Gastroesophageal sphincter (tissue), 4 donors: ENCODE measurements around the gene KIAA0825. TPM values are rescaled to one million over a fixed set of nuclear protein-coding genes. Genes with fewer than 3 reads are reported as not detected.

ENCODE experiments used
- ATAC-seq: fragments of 150-250 bp; one replicate; pipeline ENCODE4 v1.9.1; 2016; ENCODE audit warnings: mild to moderate bottlenecking, moderate library complexity
- H3K27ac ChIP-seq, 4 donors: fragments of 200-600 bp; sonication (generic) in 3 of 4; 1 replicate in 3 of 4; 2 replicates in 1 of 4; pipeline ENCODE4 v1.5.1; 2016 to 2019
- H3K27me3 ChIP-seq: fragments of 200-600 bp; sonication (generic); one replicate; pipeline ENCODE4 v1.5.1; 2019
- H3K36me3 ChIP-seq, 2 donors: fragments of 200-600 bp; sonication (generic); one replicate each; pipeline ENCODE4 v1.5.1; 2019; ENCODE audit warnings: control low read depth in 1 of 2
- H3K4me1 ChIP-seq, 3 donors: fragments of 200-600 bp; sonication (generic); 1 replicate in 2 of 3; 2 replicates in 1 of 3; pipeline ENCODE4 v1.5.1; 2016 to 2019; ENCODE audit warnings: control low read depth in 2 of 3
- H3K4me3 ChIP-seq, 2 donors: fragments of 200-600 bp; sonication (generic); one replicate each; pipeline ENCODE4 v1.5.1; 2019; ENCODE audit warnings: mild to moderate bottlenecking in 1 of 2, moderate library complexity in 1 of 2
- H3K9me3 ChIP-seq, 3 donors: fragments of 200-600 bp; sonication (generic); one replicate each; pipeline ENCODE4 v1.5.1; 2017 to 2019; ENCODE audit warnings: control low read depth in 2 of 3
- EP300 ChIP-seq: sonication (generic); formaldehyde crosslinking; IDR thresholded peaks from one replicate; pipeline ENCODE4 v1.6.1; 2017; ENCODE audit warnings: antibody characterized with exemption, mild to moderate bottlenecking
- POLR2A ChIP-seq, 2 donors: fragments of 450-650 bp; IDR thresholded peaks; one replicate each; pipeline ENCODE4 v1.6.1; 2017; ENCODE audit warnings: antibody characterized with exemption in 2 of 2, mild to moderate bottlenecking in 2 of 2, moderate library complexity in 1 of 2
- POLR2AphosphoS5 ChIP-seq: sonication (generic); formaldehyde crosslinking; IDR thresholded peaks from one replicate; pipeline ENCODE4 v1.6.1; 2017; ENCODE audit warnings: antibody characterized with exemption
- WGBS, 2 donors: methylation state at CpG; one replicate each; pipeline ENCODE4 v1.1.5; 2018; ENCODE audit warnings: low coverage in 1 of 2; 5-methylcytosine and 5-hydroxymethylcytosine counted together
- total RNA-seq, 4 donors: library from RNA; depleted of rRNA; stranded (reverse); fragments of >200 nt; gene quantifications; one replicate each; pipeline ENCODE4 v1.1.0, GENCODE V29; 2016
- TF ChIP-seq, protein P1 (sequence below), 4 experiments: fragments of 200-600 bp in 2 of 4; fragments of 450-650 bp in 2 of 4; sonication (generic) in 1 of 4; IDR thresholded peaks; one replicate each; pipeline ENCODE4 v1.5.1; 2017 to 2019; ENCODE audit warnings: antibody characterized with exemption in 4 of 4, mild to moderate bottlenecking in 2 of 4, moderate library complexity in 2 of 4

The KIAA0825 gene
- total RNA-seq, 4 donors from 2014 or later: 3.0 to 7.9 (median 4.8) TPM

DNA sequence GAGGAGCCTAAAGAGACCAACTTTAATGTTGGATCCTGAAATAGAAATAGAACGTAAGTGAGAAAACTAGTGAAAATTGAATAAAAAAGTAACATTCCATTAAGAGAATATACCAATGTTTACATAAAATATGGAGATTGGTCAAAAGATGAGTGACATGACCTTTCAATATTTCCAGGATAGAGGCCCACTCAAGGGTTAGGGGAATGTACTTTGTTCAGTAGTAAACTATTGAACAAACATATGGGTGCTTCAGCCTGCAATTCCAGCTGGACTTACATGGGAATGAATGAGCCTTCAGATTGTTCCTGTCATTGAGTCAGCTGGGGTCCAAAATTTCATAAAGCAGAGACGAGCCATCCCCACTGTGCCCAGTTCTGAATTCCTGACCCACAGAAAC is 505.3 kb downstream of the KIAA0825 start:
- Histone ChIP-seq H3K27me3 (peaks cover 6% of the 10 kb centered on the region), H3K4me1 (peaks cover 0 to 20% (median 3%) of the 10 kb centered on the region in 3 donors), H3K9me3 (peaks cover 0 to 6% (median 0%) of the 10 kb centered on the region in 3 donors), H3K27ac (no peak overlapping the region), H3K4me3 (no peak overlapping the region), H3K36me3 (no peaks in the 10 kb centered on the region)
- WGBS, 2 donors: 84 to 95% methylated on average over 2 of the region's 2 CpGs
- TF ChIP-seq POLR2A (IDR thresholded peaks at IDR 0.05) (no peak), POLR2AphosphoS5 (no peak), EP300 (no peak)
- TF ChIP-seq, protein P1, sequence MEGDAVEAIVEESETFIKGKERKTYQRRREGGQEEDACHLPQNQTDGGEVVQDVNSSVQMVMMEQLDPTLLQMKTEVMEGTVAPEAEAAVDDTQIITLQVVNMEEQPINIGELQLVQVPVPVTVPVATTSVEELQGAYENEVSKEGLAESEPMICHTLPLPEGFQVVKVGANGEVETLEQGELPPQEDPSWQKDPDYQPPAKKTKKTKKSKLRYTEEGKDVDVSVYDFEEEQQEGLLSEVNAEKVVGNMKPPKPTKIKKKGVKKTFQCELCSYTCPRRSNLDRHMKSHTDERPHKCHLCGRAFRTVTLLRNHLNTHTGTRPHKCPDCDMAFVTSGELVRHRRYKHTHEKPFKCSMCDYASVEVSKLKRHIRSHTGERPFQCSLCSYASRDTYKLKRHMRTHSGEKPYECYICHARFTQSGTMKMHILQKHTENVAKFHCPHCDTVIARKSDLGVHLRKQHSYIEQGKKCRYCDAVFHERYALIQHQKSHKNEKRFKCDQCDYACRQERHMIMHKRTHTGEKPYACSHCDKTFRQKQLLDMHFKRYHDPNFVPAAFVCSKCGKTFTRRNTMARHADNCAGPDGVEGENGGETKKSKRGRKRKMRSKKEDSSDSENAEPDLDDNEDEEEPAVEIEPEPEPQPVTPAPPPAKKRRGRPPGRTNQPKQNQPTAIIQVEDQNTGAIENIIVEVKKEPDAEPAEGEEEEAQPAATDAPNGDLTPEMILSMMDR (IDR thresholded peaks at IDR 0.05): no peak
- ATAC-seq: no peak

DNA sequence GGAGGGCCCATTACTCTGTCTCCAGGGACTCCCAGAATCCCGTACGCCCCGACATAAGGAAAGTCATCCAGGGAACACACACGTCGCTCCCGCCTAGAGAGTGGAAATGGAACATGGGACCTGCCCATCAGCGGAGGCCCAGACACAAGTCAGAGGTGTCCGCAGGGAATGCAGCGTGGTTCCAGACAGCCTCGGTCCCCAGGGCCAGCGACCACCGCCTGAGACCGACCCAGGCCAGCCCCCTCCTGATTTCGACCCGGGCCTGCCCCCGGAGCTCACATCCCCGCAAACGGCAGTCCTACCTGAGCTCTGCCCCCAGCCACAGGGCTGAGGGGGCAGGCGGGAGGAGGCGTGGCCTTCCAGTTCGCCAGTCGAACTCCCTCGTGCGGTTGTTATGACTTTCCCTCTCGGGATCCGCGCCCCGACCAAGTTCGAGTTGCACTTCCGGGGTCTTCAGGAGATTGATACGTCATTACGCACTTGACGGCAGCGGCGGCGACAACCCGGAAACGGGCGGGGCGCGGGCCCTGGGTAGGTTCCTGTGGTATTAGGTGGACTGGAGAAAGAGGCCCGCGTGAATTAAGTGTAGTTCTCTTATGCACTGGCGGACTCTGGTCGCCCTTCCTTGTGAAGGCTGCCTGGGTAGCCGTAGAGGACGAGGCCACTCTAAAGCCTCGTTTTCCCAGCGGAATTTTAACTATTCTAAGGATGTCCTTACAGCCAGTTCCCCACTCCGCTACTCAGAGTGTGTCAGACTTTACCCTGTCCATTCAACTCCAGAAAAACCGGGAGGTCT is 507.0 kb downstream of the KIAA0825 start:
- Histone ChIP-seq H3K4me1 (peaks cover 0 to 20% (median 3%) of the 10 kb centered on the region in 3 donors), H3K36me3 (no peaks in the 10 kb centered on the region), H3K27ac (peak overlapping the region; percentile 62 to 96 (median 92)), H3K4me3 (peak overlapping the region; percentile 83 to 85), H3K27me3 (peaks cover 4% of the 10 kb centered on the region), H3K9me3 (peaks cover 0 to 3% (median 0%) of the 10 kb centered on the region in 3 donors)
- TF ChIP-seq POLR2A (IDR thresholded peaks at IDR 0.05) (peak; percentile 36 to 45), EP300 (no peak), POLR2AphosphoS5 (peak; percentile 77)
- TF ChIP-seq, protein P1 (IDR thresholded peaks at IDR 0.05): peak in 2 of 4 experiments; percentile 35 to 49
- ATAC-seq: peak; percentile 97
- 5 to 11% methylated on average over 6 to 11 of the region's 51 CpGs for WGBS, 2 donors

DNA sequence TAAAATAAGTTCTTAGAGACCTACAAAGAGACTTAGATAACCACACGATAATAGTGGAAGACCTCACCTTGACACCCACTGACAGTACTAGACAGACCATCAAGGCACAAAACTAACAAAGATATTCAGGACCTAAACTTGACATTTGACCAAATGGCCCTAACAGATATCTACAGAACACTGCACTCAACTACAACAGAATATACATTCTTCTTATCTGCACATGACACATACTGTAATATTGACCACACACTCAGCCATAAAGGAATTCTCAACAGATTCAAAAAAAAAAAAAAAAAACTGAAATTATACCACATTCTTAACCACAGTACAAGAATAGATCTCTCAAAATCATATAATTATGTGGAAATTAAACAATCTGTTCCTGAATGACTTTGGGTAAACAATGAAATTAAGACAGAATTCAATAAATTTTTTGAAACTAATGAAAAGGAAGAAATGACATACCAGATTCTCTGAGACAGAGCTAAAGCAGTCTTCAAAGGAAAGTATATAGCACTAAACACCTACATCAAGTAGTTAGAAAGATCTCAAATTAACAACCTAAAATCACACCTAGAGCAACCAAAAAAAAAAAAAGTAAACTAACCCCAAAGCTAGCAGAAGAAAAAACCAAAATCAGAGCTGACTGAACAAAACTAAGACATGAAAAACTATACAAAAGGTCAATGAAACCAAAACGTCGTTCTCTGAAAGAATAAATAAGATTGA is 514.7 kb downstream of the KIAA0825 start:
- no peaks in the 10 kb centered on the region for H3K27me3 ChIP-seq
- TF ChIP-seq EP300: no peak
- TF ChIP-seq POLR2AphosphoS5: no peak
- no peak for TF ChIP-seq POLR2A (IDR thresholded peaks at IDR 0.05)
- TF ChIP-seq, protein P1 (IDR thresholded peaks at IDR 0.05): no peak
- no peak overlapping the region for H3K4me3 ChIP-seq
- H3K9me3 ChIP-seq: peaks cover 0 to 5% (median 0%) of the 10 kb centered on the region in 3 donors
- H3K36me3 ChIP-seq: no peaks in the 10 kb centered on the region
- no peaks in the 10 kb centered on the region for H3K4me1 ChIP-seq
- ATAC-seq: no peak
- WGBS, 2 donors: 59 to 65% methylated on average over 3 of the region's 3 CpGs
- H3K27ac ChIP-seq: no peak overlapping the region

Other genes with a start within 250 kb of the KIAA0825 start
- gene SLF1, start 65 bp upstream of the KIAA0825 start, total RNA-seq: 1 to 10 TPM; 2.5 to 8.9 (median 3.6) TPM